NT2/D1 (cell line): Measurements from ENCODE around the gene GPR183.

Source experiments
- YY1 ChIP-seq: IDR thresholded peaks from 2 replicates; pipeline ENCODE4 v1.6.1; 2011; ENCODE audit not compliant: insufficient read length, insufficient read depth
- ZNF274 ChIP-seq: IDR thresholded peaks from 2 replicates; pipeline ENCODE4 v1.6.1; 2011; ENCODE audit warnings: mild to moderate bottlenecking, low read depth, low read length

GRCh38 chr13:99339736-99340397 is 32.7 kb upstream of the GPR183 start:
- TF ChIP-seq ZNF274 (no peak), YY1 (no peak)
